HTERT RPE-1 (cell line): ENCODE measurements around the gene CEP20.
"Not testable (repeated sequence)": the region's sequence is repeated elsewhere in the genome, so short reads cannot be mapped to it uniquely, and the experiment has no call there.

Experiments used
- in situ Hi-C: fragments of 300-500 bp; cut with MboI; formaldehyde crosslinking; loops from 4 replicates; pipeline ENCODE4 v1.14.3; 2020; ENCODE audit warnings: low sequenced_read_pairs

CEP20 gene

DNA sequence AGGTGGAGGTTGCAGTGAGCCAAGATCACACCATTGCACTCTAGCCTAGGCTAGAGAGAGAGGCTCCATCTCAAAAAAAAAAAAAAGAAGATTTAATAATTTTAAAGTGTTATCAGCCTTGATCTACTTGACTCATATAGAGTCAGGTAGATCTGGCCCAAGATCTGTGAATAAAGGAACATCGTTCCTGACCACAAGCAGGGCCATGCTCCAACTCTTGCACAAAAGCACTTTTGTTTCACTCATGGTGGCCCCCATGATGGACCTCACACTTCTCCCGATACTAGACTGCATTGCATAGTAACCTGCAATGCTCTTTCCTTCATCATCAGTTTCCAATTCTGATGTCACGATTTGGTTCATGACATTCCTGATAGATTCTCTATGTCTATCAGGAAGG, 26.4 kb downstream of the CEP20 start:
- in situ Hi-C loops = no loop called here

DNA sequence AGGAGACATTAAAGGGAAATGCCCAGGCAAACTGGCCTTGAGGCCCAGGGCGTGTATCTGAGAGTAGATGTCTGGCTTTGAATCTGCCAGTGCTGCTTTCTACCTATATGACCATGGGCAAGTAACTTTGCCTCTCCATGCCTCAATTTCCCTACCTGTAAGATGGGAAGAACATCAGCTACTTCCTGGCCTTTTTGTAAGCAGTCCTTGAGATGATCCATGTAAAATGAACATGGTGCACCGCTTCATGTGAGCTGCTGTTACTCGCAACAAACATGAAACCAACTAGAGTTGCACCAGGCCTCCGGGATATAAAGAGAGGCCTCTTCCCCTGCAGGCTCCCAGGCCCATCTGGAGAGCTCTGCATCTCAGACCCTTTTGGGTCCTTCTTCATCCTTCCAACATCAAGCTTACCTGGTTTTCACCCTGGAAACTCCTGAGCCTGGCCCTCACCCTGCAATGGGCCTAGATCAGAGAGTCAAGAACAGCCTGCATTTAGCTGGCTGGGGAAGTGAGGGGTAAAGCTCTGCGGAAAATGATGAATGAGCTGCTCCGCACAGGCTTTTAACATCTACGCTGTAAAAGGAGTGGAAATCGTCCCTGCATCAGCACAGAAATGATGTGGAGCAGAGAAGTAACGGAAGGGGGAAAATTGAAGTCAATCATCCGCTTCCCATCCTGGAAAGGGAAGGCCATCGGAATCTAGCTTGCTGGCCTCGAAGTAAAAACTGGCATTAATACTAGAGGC, 29.3 kb downstream of the CEP20 start:
- in situ Hi-C loops = no loop called here

DNA sequence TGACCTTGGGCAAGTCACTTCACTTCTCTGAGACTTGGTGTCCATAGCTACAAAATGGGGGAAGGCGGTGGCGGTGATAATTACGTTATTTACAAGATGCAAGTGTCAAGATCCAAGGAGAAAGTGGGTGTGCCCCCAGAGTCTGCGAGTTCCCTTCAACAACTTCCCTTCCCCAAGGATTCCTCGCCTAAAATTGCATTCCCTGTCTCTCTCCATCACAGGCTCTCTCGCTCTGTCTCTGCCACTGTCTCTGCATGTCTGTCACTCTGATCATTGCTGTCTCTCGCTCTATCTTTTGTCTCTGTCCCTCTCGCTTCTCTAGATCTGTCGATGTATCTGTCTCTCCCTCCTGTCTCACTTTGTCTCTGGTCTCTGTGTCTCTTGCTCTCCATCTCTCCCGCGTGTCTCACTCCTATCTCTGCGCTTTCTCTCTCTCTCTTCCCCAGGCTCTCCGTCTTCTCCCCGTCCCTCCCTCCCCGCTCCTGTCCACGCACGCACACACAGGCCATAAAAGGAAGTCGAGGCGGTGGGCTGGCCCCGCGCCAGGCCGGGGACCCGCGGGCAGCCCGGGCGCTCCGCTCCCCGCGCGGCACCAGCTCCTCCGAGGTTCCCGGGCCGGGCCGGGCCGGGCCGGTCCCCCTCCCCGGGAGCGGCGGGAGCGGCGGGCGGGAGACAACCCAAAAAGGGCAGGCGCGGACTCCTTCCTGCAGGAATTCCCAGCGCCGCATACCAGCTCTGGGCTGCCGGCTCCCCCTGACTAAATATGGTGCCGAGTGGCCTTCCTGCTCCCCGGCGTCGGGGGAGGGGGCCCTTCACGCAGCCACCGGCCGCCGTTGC, 30.5 kb downstream of the CEP20 start:
- in situ Hi-C loops = no loop called here

DNA sequence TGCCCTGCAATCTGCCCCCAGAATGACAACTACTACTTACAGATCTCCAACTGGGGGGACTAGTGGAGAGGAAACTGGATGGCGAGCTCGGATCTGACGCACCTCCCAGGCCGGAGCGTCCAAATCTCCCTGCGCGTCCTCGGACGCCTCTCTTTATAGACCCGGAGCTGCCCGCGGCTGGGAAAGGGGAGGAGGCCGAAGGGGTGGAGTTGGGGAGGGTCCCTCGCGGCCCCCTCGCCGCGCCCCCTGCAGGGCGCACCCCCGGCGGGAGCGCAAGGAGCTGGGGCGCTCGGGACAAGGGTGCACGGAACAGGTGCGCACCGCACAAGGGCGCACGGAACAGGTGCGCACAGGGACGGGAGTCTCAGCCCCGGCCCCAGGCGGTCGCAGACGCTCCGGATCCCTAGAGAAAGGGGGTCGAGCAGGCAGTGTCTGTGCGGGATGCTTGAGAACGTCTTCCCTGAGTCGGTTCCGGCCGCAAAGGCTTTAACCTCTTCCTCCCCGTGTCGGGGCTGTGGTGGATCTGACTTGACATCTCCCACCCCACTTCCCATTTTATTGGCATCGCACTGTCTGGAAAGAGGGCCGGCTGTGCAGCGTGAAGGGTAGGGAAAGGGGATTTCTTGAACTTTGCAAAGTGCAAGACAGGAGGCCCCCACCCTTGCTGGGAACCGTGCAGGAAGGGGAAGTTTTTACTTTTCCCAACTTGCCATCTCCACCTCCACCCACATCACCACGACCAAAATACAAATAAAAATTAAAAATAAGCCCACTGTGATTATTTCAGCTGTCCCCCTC, 31.3 kb downstream of the CEP20 start, which contains the start of gene MYH11:
Gene MYH11, minus strand, starts transcription at position 128 of the 798 bp plus-strand sequence. CDS start 18,776 bp downstream, outside the sequence.
- in situ Hi-C loops = no loop called here

GRCh38 chr16:15856182-15856581, 32.2 kb downstream of the CEP20 start:
- in situ Hi-C loops = no loop called here

- in situ Hi-C loops = no loop called here
These were observed 32.7 kb downstream of the CEP20 start for GRCh38 chr16:15855704-15856003.

DNA sequence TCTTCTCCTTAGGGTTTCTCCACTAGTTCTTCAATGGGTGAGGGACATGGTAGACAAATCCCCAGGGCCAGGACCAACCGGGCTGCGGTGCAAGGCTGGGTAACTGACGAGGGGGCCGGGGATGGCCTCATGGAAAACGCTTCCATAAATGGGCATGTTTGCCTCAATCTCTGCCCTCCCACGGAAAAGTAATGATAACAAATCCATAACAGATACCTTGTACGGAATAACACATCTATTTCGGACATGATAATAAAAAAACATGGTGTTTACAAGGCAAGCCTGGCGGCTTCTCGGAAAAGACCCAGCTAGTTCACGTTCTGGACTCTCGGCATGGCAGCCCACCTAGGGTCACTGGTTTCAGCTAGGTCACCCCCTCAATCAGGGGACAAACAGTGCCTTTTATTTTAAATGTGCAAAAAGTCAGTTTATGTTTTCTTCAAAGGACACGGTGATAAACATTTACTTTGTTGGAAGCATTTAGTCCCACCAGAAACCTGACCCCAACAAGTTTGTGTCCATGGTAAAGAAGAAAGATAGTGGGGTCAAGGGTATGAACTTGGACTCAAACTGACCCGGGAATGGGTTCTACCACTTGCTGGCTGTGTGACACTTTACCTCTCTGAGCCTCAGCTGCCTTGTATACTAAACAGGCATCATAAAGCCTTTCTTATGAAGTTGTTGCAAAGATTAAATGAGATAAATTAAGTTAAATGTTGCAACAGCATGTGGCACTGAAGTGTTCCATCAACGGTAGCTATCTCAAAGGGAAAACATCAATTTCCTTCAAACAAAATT, 33.3 kb downstream of the CEP20 start:
- in situ Hi-C loops = no loop called here

- in situ Hi-C loops = no loop called here
These were observed 34.3 kb downstream of the CEP20 start for GRCh38 chr16:15854061-15854460.

- in situ Hi-C loops = no loop called here
These were observed 35.4 kb downstream of the CEP20 start for GRCh38 chr16:15853021-15853420.

DNA sequence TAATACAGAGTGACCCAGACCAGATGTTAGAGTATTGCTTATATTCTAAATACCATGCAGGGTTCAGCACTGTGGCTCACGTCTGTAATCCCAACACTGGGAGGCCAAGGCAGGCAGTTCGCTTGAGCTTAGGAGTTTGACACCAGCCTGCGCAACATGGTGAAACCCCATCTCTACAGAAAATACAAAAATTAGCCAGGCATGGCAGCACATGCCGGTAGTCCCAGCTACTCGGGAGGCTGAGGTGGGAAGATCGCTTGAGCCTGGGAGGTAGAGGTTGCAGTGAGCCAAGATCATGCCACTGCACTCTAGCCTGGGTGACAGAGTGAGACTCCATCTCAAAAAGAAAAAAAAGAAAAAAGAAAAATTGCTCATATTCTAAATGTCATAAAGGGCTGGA, 37.8 kb downstream of the CEP20 start:
- in situ Hi-C loops = not testable (repeated sequence)

- in situ Hi-C loops = no loop called here
These were observed 39.0 kb downstream of the CEP20 start for GRCh38 chr16:15849209-15849981.

- in situ Hi-C loops = no loop called here
These were observed 40.7 kb downstream of the CEP20 start for GRCh38 chr16:15847611-15848175.

- in situ Hi-C loops = no loop called here
These were observed 41.9 kb downstream of the CEP20 start for GRCh38 chr16:15846510-15846909.

DNA sequence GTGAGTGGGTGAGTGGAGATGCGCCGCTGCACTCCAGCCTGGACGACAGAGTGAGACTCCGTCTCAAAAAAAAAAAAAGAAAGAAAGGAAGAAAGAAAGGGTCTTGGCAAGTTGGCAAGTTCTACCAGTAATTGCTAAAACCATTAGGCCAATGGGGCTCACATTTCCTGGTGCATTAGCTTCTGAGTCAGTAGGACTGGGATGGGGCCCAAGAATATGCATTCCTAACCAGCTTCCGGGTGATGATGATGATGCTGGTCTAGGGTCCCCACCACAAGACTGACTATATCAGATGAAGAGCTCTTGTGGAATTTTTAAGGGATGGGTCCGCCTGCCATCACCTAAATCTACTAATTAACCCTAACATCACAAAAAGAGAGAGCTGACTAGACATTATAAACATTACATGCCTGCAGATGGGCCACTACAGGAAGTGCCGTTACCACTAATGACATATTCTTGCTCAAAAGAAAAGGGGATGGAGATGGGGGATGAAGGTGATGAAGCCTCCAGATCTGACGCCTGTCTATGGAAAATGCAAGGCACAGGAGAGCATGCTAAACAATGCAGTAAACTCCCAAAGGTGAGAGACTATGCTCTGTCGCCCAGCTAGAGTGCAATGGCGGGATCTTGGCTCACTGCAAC, 44.6 kb downstream of the CEP20 start:
- in situ Hi-C loops = no loop called here

DNA sequence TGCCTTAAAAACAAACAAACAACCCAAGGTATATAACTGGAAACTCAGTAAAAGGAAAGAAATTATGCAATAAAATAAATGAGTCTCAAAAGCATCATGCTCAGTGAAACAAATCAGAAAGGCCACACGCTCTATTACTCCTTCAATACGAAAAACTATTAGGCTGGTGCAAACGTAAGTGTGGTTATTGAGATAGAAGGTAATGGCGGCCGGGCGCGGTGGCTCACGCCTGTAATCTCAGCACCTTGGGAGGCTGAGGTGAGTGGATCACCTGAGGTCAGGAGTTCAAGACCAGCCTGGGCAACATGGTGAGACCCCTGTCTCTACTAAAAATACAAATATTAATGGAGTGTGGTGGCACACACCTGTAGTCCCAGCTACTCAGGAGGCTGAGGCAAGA, 49.2 kb downstream of the CEP20 start:
- in situ Hi-C loops = not testable (repeated sequence)

GRCh38 chr16:15837761-15838160, 50.6 kb downstream of the CEP20 start:
- in situ Hi-C loops = no loop called here

GRCh38 chr16:15836965-15837611, 51.3 kb downstream of the CEP20 start:
- in situ Hi-C loops = no loop called here

GRCh38 chr16:15836074-15836473, 52.3 kb downstream of the CEP20 start:
- in situ Hi-C loops = no loop called here
